ENCODE results near the gene BPI.

DNA sequence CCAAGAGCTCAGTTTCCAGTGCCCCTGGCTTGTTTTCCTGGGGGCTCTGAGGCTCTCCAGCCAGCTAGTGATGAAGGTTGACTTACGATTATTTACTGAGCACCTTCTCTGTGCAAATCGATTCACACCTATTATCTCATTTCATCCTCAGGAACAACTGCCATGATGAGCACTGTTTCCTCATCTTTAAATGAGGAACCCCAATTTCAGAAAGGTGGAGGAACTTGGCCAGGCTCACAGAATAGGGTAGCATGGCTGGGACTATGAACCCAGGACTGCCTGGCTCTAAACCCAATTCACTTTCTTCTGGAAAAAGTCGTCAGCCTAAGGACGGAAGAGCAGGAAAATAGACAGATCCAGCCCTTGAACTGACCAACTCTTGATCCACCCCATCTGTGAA, 3.5 kb upstream of the BPI start:
- TF ChIP-seq POLR2A (IDR thresholded peaks at IDR 0.05), result no peak
- TF ChIP-seq, protein P1, sequence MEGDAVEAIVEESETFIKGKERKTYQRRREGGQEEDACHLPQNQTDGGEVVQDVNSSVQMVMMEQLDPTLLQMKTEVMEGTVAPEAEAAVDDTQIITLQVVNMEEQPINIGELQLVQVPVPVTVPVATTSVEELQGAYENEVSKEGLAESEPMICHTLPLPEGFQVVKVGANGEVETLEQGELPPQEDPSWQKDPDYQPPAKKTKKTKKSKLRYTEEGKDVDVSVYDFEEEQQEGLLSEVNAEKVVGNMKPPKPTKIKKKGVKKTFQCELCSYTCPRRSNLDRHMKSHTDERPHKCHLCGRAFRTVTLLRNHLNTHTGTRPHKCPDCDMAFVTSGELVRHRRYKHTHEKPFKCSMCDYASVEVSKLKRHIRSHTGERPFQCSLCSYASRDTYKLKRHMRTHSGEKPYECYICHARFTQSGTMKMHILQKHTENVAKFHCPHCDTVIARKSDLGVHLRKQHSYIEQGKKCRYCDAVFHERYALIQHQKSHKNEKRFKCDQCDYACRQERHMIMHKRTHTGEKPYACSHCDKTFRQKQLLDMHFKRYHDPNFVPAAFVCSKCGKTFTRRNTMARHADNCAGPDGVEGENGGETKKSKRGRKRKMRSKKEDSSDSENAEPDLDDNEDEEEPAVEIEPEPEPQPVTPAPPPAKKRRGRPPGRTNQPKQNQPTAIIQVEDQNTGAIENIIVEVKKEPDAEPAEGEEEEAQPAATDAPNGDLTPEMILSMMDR (IDR thresholded peaks at IDR 0.05 in 4 of 5, conservative IDR thresholded peaks at IDR 0.05 in 1 of 5), result no peak

Measured in gastrocnemius medialis (tissue), 4 donors.